HuH-7.5 (cell line): ENCODE results near the gene SPECC1.
"Not testable (repeated sequence)": the region's sequence is repeated elsewhere in the genome, so short reads cannot be mapped to it uniquely, and the experiment has no call there.

ENCODE experiments used
- DNase-seq: peaks from one replicate; pipeline ENCODE4 v3.0.0; 2011; ENCODE audit warnings: low spot score

Gene SPECC1

GRCh38 chr17:20071824-20072691 is 62.9 kb downstream of the SPECC1 start:
- no peak for DNase-seq

- DNase-seq, result no peak
Observed at GRCh38 chr17:20072692-20072992, 63.5 kb downstream of the SPECC1 start.

DNA sequence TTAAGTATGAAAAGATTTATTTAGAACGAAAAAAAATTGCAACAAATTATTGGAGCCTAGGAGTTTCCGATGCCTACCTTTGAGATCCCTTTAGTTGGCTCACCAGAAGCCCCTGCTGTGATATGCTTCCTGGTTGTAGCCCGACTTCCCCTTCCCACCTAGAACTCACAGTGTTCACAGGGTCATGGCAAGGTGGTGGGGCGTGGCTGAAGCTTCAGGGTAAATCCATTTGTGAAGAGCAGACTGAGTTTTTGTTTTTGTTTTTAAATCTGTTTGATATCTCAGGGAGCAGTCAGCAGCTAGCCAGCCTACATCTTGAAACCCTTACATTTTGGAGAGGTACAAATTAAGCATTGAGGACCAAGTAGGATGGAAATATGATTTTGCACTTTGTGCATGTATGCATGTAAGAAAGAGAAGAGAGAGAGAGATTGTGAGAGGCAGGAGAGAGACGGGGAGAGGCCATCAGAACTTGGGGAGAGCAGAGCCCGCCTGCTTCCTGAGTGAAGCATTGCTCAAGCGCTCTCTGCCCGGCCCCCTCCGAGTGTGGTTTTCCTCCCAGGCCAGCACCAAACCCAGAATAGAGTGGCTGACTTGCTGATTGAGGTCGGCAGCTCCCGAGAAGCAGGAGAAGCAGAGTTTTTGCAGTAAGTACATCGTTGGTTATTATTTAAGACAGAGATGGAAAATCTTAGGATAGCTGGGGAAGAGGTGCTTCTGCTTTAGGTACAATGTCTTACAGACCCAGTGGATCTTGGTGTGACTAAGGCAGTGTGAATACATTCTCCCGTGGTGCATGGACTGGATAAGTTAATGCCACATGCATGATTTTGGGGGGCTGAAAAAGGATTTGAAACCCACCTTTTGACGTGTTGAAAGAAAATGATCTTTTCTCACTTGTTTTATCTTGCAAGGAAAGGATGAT is 64.2 kb downstream of the SPECC1 start:
- no peak for DNase-seq

DNA sequence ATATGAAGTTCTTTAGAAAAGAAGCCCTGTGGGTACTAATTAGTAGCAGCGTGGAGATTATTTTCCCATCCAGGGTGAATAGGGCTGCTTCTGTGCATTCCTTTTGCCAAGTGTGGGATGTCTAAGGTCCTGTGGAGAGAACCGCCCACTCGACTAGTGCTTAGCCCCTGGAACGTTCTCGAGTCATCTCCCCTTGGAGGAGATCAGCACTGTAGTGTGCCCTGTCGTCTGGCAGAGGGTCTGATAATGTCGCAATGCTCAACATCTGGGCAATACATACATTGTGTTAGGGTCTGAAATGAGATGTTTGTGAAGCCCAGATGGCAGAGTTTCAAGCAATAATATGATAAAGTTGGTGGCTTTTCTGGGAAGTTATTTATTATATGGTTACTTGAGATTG is 64.8 kb downstream of the SPECC1 start:
- no peak for DNase-seq

- no peak for DNase-seq
Observed at GRCh38 chr17:20074489-20074888, 65.3 kb downstream of the SPECC1 start.

DNA sequence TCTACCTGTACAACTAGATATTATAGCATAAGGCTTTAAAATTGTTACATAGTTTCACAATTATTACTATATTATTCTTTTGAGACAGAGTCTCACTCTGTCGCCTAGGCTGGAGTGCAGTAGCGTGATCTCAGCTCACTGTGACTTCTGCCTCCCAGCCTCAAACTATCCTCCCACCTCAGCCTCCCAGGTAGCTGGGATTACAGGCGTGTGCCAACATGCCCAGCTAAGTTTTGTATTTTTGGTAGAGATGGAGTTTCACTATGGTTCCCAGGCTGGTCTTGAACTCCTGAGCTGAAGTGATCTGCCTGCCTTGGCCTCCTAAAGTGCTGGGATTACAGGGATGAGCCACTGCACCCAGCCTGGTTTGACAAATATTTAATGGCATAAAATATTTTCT is 67.0 kb downstream of the SPECC1 start:
- DNase-seq, result not testable (repeated sequence)

DNA sequence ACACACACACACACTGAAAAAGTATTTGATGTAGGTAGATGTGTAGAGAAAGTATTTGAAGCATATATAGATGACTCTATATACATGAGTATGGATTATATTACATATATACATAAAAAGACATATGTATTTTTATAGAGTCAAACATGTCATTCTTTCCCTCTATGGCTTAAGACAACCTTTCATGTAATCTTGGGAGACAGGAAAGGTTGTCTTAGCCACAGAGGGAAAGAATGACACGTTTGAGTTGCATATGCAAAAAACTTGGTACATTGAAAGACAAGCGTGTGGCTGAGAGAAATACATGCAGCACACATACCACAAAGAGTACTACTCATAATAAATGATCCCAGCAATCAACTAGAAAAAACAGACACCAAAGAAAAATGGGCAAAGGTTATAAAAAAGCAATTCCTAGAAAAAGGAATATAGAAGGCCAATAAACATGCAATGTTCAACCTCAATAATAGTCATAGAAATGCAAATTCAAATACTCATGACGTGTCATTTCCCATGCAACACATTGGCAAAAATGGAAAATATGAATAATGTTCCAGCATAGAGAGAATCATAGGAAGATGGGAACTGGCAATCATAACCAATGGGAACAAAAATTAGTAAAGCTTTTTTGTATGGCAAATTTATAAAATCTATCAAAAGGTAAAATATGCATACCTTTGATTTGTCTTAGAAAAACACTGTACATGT is 69.0 kb downstream of the SPECC1 start:
- no peak for DNase-seq

- no peak for DNase-seq
Observed at GRCh38 chr17:20080513-20080912, 71.4 kb downstream of the SPECC1 start.

GRCh38 chr17:20083156-20083859 is 74.1 kb downstream of the SPECC1 start:
- no peak for DNase-seq

- no peak for DNase-seq
Observed at GRCh38 chr17:20084621-20085282, 75.6 kb downstream of the SPECC1 start.

GRCh38 chr17:20085283-20085845 is 76.2 kb downstream of the SPECC1 start:
- DNase-seq, result no peak

GRCh38 chr17:20086416-20087076 is 77.4 kb downstream of the SPECC1 start:
- peak; percentile 13 for DNase-seq

DNA sequence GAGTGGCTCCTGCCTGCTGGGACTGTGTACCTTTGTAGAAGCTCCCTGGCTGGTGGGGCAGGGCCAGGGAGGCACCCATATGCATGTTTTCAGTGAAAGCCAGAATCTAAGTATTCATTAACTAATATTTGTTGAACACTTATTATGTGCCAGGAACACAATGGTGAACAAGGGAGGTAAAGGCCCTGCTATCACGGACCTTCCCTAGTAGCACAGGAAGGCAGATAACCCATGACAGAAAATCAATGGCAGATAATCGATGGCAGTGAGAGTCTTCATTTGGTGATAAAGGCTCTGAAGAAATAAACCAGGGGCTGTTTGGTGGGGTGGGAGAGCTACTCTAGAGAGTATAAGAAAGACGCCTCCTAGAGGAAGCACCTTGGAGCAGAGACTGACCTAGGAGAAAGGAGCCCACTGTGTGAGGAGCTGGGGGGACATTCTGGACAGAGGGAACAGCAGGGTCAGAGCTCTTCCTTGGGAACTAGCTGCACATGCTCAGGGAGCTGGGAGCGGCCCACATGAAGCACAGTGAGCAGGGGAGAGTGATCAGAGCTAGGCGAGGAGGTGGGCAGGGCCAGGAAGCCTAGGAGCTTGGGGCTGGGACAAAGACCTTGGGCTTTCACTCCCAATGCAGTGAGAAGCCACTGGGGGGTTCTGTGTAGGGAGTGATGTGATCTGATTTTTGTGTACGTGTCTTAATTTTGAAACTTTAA is 78.5 kb downstream of the SPECC1 start:
- no peak for DNase-seq

DNA sequence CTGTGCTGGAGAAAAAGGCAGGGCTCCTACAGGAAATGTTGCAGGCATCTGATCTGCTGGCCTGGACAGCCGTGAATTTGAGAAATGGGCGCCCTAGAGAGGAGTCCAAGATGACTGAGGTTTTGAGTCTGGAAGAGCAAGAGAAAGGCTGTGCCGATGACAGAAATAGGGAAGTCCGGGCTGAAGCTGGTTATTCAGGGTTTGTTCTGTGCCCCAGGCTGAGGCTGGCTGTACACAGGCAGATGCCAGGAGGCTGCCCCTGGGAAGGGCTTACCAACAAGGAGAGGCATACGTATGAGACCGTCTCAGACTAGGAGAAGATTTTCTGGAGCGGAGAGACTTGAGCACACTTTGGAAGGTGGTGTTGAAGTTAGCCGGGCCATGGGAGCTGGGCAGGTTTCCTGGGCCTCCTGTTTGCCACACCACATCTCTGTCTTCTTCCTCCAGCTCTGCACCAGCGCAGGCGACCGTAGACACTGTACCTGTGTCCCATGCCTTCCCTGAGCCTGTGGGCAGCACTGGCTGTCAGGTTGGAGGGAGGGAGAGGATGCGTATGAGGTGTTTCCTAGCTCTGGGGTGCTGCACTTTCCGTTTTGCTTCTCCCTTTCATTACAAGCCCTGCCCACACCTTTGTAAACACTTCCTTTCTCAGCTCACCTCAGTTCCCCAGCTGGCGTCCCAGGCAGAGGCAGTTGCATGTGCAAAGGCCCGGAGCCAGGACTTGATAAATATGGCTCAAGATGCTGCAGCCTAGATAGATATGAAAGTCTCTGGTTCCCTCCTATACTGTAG is 80.8 kb downstream of the SPECC1 start:
- DNase-seq, result no peak

GRCh38 chr17:20091174-20092029 is 82.2 kb downstream of the SPECC1 start:
- no peak for DNase-seq

DNA sequence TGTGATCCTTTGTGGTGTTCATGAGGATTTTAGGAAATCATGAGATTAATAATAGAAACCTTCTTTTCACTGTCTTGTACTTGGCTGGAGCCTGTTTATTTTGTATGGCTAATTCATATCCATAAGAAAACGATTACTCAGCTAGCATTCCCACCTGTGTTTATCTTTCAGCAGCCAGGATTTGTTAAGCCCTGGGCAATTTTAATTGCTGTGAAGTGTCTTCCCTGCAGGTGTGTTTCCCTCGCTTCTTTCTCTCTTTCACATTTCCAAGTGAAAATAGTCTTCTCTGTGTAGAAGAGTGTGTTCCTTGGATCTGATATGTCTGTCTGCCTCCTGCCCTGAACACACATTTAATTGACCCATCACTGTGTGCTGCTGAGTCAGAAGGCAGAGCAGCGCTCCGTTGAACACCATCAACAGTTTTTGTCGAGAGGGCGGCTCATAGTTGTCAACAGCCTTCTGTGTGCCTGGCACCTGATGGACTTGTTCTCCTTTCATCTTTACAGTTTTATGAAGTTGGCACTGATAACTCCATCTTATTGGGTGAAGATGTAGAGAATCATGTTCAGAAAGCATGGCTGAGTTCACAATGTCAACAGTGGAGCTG is 83.2 kb downstream of the SPECC1 start:
- no peak for DNase-seq

DNA sequence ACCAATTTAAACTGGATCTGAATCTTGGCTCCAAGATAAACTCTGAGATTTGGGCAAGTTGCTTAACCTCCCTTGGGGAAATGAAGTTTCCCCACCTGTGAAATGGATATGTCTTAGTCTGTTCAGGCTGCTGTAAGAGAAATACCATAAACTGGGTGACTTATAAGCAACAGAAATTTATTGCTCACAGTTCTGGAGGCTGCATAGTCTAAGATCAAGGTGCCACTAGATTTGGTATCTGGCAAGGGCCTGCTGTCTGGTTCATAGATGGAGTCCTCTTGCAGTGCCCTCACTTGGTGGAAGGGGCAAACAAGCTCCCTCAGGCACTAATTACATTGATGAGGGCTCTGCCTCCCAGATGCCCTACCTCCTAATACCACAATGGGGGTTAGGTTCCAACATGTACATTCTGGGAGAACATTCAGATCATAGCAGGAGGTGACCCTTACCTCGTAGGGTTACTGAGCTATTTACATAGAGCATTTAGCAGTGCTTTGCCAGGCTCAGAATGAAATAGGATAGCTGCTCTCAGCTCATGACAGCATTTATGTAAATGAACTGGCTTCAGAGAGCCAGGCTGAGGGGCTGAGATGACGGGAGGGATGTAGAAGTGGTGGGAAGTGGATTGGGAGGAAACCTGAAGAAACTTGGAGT is 83.9 kb downstream of the SPECC1 start:
- no peak for DNase-seq
